ENCODE results near the gene AFF2. TPM values are rescaled to one million over a fixed set of nuclear protein-coding genes. Genes with fewer than 3 reads are reported as not detected.

AFF2 gene
- total RNA-seq, 4 donors from 2014 or later: 0.09 to 2.5 (median 0.65) TPM

GRCh38 chrX:148593146-148593545, 92.7 kb downstream of the AFF2 start:
- Histone ChIP-seq H3K4me3 (no peak overlapping the region), H3K27me3 (no peaks in the 10 kb centered on the region), H3K9me3 (no peaks in the 10 kb centered on the region), H3K4me1 (no peaks in the 10 kb centered on the region), H3K36me3 (no peaks in the 10 kb centered on the region), H3K27ac (no peak overlapping the region)
- TF ChIP-seq POLR2A (IDR thresholded peaks at IDR 0.05) (no peak), CTCF (IDR thresholded peaks at IDR 0.05) (no peak)
- WGBS, 2 donors: 53 to 54% methylated on average over 2 of the region's 2 CpGs
- intact Hi-C loops (cut with DNase I): no loop called here
- no peak for DNase-seq

- TF ChIP-seq CTCF (IDR thresholded peaks at IDR 0.05) (no peak), POLR2A (IDR thresholded peaks at IDR 0.05) (no peak)
- no peak overlapping the region for H3K27ac ChIP-seq
- H3K9me3 ChIP-seq: no peaks in the 10 kb centered on the region
- H3K4me3 ChIP-seq: no peak overlapping the region
- H3K27me3 ChIP-seq: no peaks in the 10 kb centered on the region
- intact Hi-C loops (cut with DNase I): no loop called here
- no peaks in the 10 kb centered on the region for H3K36me3 ChIP-seq
- no peak for DNase-seq
- 26 to 31% methylated on average over 4 of the region's 4 CpGs for WGBS, 2 donors
- H3K4me1 ChIP-seq: no peaks in the 10 kb centered on the region
Measured at GRCh38 chrX:148593987-148594386, 93.6 kb downstream of the AFF2 start.

DNA sequence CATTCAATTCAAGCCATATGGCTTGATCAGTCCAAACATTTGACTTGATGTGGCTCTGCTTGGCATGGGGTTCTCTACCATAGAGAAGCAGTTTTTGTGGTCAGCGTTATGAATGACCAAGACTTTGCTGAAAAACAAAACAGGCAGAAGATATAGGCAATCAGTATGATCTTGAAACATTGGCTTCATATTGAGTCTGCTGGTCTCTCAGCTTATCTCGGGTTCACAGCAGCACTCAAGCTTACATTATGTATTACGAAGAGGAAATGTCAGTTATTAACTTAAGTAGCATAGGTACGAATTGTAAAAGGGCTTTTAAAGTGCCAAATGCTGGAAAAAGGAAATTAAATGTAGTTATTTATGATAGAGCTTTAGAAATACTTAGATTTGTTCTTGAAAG, 99.0 kb downstream of the AFF2 start:
- H3K4me3 ChIP-seq: no peak overlapping the region
- TF ChIP-seq POLR2A (IDR thresholded peaks at IDR 0.05) (no peak), CTCF (IDR thresholded peaks at IDR 0.05) (no peak)
- no peaks in the 10 kb centered on the region for H3K4me1 ChIP-seq
- no peak for DNase-seq
- WGBS, 2 donors: 55 to 59% methylated on average over 4 of the region's 4 CpGs
- no peaks in the 10 kb centered on the region for H3K36me3 ChIP-seq
- intact Hi-C loops (cut with DNase I): no loop called here
- H3K27me3 ChIP-seq: no peaks in the 10 kb centered on the region
- no peaks in the 10 kb centered on the region for H3K9me3 ChIP-seq
- no peak overlapping the region for H3K27ac ChIP-seq

DNA sequence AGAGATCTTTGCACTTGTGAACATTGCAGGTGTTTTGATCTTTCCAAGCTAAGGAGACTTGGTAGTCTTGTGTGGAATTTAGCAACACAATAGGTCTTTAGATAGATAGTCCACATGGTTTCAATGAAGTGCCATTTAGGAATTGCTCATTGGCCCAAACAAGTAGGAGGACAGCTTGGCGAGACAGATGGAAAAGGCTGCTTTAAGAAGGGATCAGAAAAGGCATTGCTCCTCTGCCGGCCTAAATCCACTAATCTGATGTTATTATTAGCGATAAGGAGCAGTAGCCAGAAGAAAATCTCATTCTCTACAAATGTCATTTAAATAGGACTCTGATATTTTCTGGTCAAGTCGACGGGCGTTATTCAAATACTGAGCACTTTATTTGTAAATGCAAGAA, 99.7 kb downstream of the AFF2 start:
- no peak for TF ChIP-seq POLR2A (IDR thresholded peaks at IDR 0.05)
- no peak for TF ChIP-seq CTCF (IDR thresholded peaks at IDR 0.05)
- WGBS, 2 donors: 67 to 71% methylated on average over 5 to 6 of the region's 6 CpGs

DNA sequence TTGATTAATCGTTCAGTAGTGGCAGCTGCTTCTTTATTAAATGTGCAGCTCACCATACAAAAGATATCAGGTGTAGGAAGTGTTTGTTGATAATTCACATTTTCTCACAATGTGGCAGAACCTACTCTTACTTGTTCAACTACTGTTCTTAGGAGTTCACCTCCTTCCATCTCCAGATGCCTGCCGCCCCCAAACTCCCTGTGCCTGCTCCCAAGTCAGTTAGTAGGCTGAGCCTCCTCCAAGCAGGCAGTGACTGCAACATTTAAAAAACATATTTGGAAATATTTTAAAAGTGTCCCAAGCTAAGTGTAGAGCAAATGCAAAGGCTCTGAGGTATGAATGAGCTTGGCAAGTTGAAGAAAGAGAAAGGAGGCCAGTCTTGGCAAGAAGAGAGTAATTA, 100.2 kb downstream of the AFF2 start:
- H3K9me3 ChIP-seq: no peaks in the 10 kb centered on the region
- no peak for DNase-seq
- no peaks in the 10 kb centered on the region for H3K27me3 ChIP-seq
- H3K36me3 ChIP-seq: no peaks in the 10 kb centered on the region
- no peak for TF ChIP-seq CTCF (IDR thresholded peaks at IDR 0.05)
- TF ChIP-seq POLR2A (IDR thresholded peaks at IDR 0.05): no peak
- H3K4me1 ChIP-seq: no peaks in the 10 kb centered on the region
- H3K4me3 ChIP-seq: no peak overlapping the region
- 94 to 100% methylated on average over 2 of the region's 2 CpGs for WGBS, 2 donors
- no peak overlapping the region for H3K27ac ChIP-seq
- intact Hi-C loops (cut with DNase I): no loop called here

More for the DNA sequence above, 99.7 kb downstream of the AFF2 start:
- no peak overlapping the region for H3K27ac ChIP-seq
- H3K4me3 ChIP-seq: no peak overlapping the region
- no peaks in the 10 kb centered on the region for H3K4me1 ChIP-seq
- no peaks in the 10 kb centered on the region for H3K36me3 ChIP-seq
- H3K27me3 ChIP-seq: no peaks in the 10 kb centered on the region
- no peaks in the 10 kb centered on the region for H3K9me3 ChIP-seq
- intact Hi-C loops (cut with DNase I): no loop called here
- DNase-seq: no peak

All from esophagus squamous epithelium (tissue), 5 donors.